GM18907 (cell line): ENCODE measurements around the gene SERPINB7.
"Not testable (repeated sequence)": the region's sequence is repeated elsewhere in the genome, so short reads cannot be mapped to it uniquely, and the experiment has no call there.

ENCODE experiments used
- ATAC-seq: cut with Tn5 transposase; IDR thresholded peaks from one replicate; pipeline ENCODE4 v1.9.1; 2021; ENCODE audit warnings: mild to moderate bottlenecking, moderate library complexity; ENCODE audit not compliant: unreplicated experiment

SERPINB7 gene

GRCh38 chr18:63775166-63775730 is at the start of gene SERPINB7:
Gene SERPINB7, plus strand, starts transcription at chr18:63775418. Its CDS starts 6,955 bp downstream, at chr18:63782373.
- ATAC-seq = no peak

GRCh38 chr18:63725682-63726480 is 49.3 kb upstream of the SERPINB7 start:
- ATAC-seq = no peak

- no peak for ATAC-seq
Measured at GRCh38 chr18:63730773-63731172, 44.4 kb upstream of the SERPINB7 start.

GRCh38 chr18:63731215-63731614 is 44.0 kb upstream of the SERPINB7 start:
- no peak for ATAC-seq

GRCh38 chr18:63736876-63737275 is 38.3 kb upstream of the SERPINB7 start:
- ATAC-seq = no peak

GRCh38 chr18:63741769-63742168 is 33.4 kb upstream of the SERPINB7 start:
- no peak for ATAC-seq

GRCh38 chr18:63747006-63747405 is 28.2 kb upstream of the SERPINB7 start:
- no peak for ATAC-seq

GRCh38 chr18:63749489-63749888 is 25.7 kb upstream of the SERPINB7 start:
- no peak for ATAC-seq

GRCh38 chr18:63752636-63753035 is 22.6 kb upstream of the SERPINB7 start:
- no peak for ATAC-seq

- no peak for ATAC-seq
Measured at GRCh38 chr18:63753676-63754075, 21.5 kb upstream of the SERPINB7 start.

- no peak for ATAC-seq
Measured at GRCh38 chr18:63757541-63757940, 17.7 kb upstream of the SERPINB7 start.

GRCh38 chr18:63758615-63759240 is 16.5 kb upstream of the SERPINB7 start:
- ATAC-seq = no peak

- ATAC-seq = not testable (repeated sequence)
Measured at GRCh38 chr18:63759786-63760185, 15.4 kb upstream of the SERPINB7 start.

GRCh38 chr18:63762518-63762917 is 12.7 kb upstream of the SERPINB7 start:
- no peak for ATAC-seq

- no peak for ATAC-seq
Measured at GRCh38 chr18:63763831-63764600, 11.2 kb upstream of the SERPINB7 start.

GRCh38 chr18:63765837-63766236 is 9.4 kb upstream of the SERPINB7 start:
- no peak for ATAC-seq

GRCh38 chr18:63773551-63773950 is 1.7 kb upstream of the SERPINB7 start:
- ATAC-seq = no peak

- no peak for ATAC-seq
Measured at GRCh38 chr18:63774511-63774910, 707 bp upstream of the SERPINB7 start.

GRCh38 chr18:63779386-63779785 is 4.2 kb downstream of the SERPINB7 start:
- no peak for ATAC-seq

- ATAC-seq = no peak
Measured at GRCh38 chr18:63783394-63783793, 8.2 kb downstream of the SERPINB7 start.

- ATAC-seq = no peak
Measured at GRCh38 chr18:63784787-63785452, 9.7 kb downstream of the SERPINB7 start.
